ENCODE data around the gene ZNF124.
A peak's percentile ranks its signal among the peaks of the same experiment; 100 is the strongest.

The ZNF124 gene

GRCh38 chr1:247211339-247211738, 39.5 kb upstream of the ZNF124 start:
- TF ChIP-seq FOXP2 (optimal IDR thresholded peaks at IDR 0.05; ENCODE audit: borderline replicate concordance, extremely low read depth, extremely low read length, insufficient read depth) (no peak), TAF1 (IDR thresholded peaks at IDR 0.05; ENCODE audit: borderline replicate concordance, insufficient read depth, low read length) (no peak), POLR2AphosphoS5 (IDR thresholded peaks at IDR 0.05; ENCODE audit: low read depth, low read length) (no peak), REST (IDR thresholded peaks at IDR 0.05; ENCODE audit: insufficient read depth in 1 of 2, low read depth in 2 of 2, low read length in 2 of 2) (no peak), SIN3A (IDR thresholded peaks at IDR 0.05; ENCODE audit: borderline replicate concordance, insufficient read depth, low read length) (no peak)

- TF ChIP-seq TAF1 (IDR thresholded peaks at IDR 0.05; ENCODE audit: borderline replicate concordance, insufficient read depth, low read length) (no peak), REST (IDR thresholded peaks at IDR 0.05; ENCODE audit: insufficient read depth in 1 of 2, low read depth in 2 of 2, low read length in 2 of 2) (peak in 1 of 2 experiments; percentile 44; a peak in 1 of 4 replicates), POLR2AphosphoS5 (IDR thresholded peaks at IDR 0.05; ENCODE audit: low read depth, low read length) (peak; percentile 98), SIN3A (IDR thresholded peaks at IDR 0.05; ENCODE audit: borderline replicate concordance, insufficient read depth, low read length) (peak; percentile 83), FOXP2 (optimal IDR thresholded peaks at IDR 0.05; ENCODE audit: borderline replicate concordance, extremely low read depth, extremely low read length, insufficient read depth) (peak; percentile 89)
These were observed 38.7 kb upstream of the ZNF124 start for GRCh38 chr1:247210376-247211117.

GRCh38 chr1:247210062-247210375, 38.2 kb upstream of the ZNF124 start:
- TF ChIP-seq TAF1 (IDR thresholded peaks at IDR 0.05; ENCODE audit: borderline replicate concordance, insufficient read depth, low read length), result no peak
- no peak for TF ChIP-seq POLR2AphosphoS5 (IDR thresholded peaks at IDR 0.05; ENCODE audit: low read depth, low read length)
- no peak for TF ChIP-seq REST (IDR thresholded peaks at IDR 0.05; ENCODE audit: insufficient read depth in 1 of 2, low read depth in 2 of 2, low read length in 2 of 2)
- TF ChIP-seq SIN3A (IDR thresholded peaks at IDR 0.05; ENCODE audit: borderline replicate concordance, insufficient read depth, low read length), result no peak
- no peak for TF ChIP-seq FOXP2 (optimal IDR thresholded peaks at IDR 0.05; ENCODE audit: borderline replicate concordance, extremely low read depth, extremely low read length, insufficient read depth)

- TF ChIP-seq POLR2AphosphoS5 (IDR thresholded peaks at IDR 0.05; ENCODE audit: low read depth, low read length), result no peak
- TF ChIP-seq REST (IDR thresholded peaks at IDR 0.05; ENCODE audit: insufficient read depth in 1 of 2, low read depth in 2 of 2, low read length in 2 of 2), result no peak
- TF ChIP-seq SIN3A (IDR thresholded peaks at IDR 0.05; ENCODE audit: borderline replicate concordance, insufficient read depth, low read length), result no peak
- no peak for TF ChIP-seq FOXP2 (optimal IDR thresholded peaks at IDR 0.05; ENCODE audit: borderline replicate concordance, extremely low read depth, extremely low read length, insufficient read depth)
- no peak for TF ChIP-seq TAF1 (IDR thresholded peaks at IDR 0.05; ENCODE audit: borderline replicate concordance, insufficient read depth, low read length)
These were observed 37.6 kb upstream of the ZNF124 start for GRCh38 chr1:247209396-247209795.

Measured in PFSK-1 (cell line).